Putamen (tissue), 1 donor: ENCODE measurements around the gene PLEKHA4.
"Not testable (repeated sequence)": the region's sequence is repeated elsewhere in the genome, so short reads cannot be mapped to it uniquely, and the experiment has no call there.

Source experiments
- DNase-seq: peaks from one replicate; pipeline ENCODE4 v3.0.0-alpha.2; 2016; ENCODE audit warnings: low spot score

The PLEKHA4 gene, protein sequence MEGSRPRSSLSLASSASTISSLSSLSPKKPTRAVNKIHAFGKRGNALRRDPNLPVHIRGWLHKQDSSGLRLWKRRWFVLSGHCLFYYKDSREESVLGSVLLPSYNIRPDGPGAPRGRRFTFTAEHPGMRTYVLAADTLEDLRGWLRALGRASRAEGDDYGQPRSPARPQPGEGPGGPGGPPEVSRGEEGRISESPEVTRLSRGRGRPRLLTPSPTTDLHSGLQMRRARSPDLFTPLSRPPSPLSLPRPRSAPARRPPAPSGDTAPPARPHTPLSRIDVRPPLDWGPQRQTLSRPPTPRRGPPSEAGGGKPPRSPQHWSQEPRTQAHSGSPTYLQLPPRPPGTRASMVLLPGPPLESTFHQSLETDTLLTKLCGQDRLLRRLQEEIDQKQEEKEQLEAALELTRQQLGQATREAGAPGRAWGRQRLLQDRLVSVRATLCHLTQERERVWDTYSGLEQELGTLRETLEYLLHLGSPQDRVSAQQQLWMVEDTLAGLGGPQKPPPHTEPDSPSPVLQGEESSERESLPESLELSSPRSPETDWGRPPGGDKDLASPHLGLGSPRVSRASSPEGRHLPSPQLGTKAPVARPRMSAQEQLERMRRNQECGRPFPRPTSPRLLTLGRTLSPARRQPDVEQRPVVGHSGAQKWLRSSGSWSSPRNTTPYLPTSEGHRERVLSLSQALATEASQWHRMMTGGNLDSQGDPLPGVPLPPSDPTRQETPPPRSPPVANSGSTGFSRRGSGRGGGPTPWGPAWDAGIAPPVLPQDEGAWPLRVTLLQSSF

DNA sequence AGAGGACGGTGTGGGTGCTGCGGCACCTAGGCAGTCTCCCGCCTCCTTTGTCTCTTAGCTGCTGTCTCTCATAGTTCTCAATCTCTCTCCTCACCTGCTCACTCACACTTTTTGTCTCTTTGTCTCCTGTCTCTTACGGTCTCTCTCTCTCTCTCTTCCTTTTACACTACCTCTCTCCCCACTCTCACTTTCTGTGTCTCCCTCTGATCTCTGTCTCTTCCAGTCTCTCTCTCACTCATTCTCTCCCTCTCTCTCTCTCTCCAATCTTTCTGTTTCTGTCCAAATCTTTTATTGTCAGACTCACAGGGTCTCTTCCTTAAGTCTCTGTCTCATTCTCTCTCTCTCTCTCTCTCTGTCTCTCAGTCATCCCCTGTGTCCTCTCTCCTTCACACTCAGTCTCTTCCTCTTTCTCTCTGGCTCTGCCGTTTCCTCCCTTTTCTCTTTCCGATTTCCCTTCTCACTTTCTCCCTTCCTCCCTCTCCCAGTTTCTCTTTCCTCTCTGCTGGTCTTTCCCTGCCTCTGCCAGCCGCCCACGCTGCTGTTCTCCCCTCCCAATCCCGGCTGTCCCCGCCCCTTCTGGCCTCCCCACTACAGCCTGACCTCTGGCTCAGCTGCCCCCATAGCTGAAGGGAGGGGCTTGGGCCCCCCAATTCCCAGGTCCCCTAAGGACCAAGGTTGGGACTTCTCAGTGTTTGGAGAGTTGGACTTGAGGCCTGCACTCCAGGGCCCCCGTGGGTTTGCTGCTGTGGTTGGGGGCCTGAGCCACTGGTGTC, at the start of gene PLEKHA4:
Gene PLEKHA4, minus strand, starts transcription at position 504 of the 773 bp plus-strand sequence. CDS start 997 bp downstream, outside the sequence.
- DNase-seq: no peak

DNA sequence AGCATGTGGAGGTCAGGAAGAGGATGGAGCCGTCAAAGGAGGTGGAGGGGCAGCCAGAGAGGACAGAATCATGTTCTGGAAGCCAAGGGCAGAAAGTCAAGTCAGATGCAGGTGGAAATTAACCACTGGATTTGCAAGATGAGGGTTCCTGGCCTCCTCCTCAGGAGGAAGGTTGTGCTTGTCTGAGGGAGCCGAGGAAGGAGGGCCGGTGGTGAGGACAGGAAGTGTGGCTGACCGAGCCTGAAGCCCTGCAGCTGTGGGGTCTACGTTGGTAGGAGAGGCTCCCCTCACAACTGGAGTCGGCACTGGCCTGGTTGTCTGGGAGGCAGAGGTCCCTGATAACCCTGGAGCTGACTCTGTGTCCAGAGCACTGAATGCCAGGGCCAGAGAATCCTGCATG, 49.7 kb upstream of the PLEKHA4 start:
- no peak for DNase-seq

DNA sequence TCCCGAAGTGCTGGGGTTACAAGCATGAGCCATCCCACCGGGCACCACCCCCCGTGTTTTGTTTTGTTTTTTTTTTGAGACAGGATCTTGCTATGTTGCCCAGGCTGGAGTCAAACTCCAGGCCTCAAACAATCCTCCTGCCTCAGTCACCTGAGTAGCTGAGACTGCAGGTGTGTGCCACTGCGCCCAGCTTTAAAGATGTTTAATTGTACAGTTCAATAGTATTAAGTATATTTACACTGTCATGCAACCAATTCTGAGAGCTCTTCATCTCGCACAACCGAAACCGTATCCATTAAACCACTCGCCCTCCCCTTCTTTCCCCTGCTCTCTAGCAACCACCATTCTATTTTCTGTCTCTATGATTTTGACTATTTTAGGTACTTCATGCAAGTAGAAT, 47.3 kb upstream of the PLEKHA4 start:
- no peak for DNase-seq

DNA sequence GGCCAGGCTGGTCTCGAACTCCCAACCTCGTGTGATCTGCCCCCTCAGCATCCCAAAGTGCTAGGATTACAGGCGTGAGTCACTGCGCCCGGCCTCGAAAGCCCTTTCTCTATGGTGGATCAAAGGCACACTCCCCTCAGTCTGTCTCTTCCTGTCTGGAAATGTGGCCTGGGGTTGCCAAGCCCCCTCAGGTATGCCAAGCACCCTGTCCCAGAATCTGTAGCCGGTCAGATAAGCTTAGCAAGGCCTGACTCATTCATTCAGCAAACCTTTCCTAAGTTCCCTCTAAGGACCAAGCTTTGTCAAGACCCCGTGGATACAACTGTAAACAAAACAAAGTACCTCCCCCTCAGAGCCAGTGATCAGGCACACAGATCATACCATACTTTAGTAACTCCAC, 45.8 kb upstream of the PLEKHA4 start:
- DNase-seq: no peak

DNA sequence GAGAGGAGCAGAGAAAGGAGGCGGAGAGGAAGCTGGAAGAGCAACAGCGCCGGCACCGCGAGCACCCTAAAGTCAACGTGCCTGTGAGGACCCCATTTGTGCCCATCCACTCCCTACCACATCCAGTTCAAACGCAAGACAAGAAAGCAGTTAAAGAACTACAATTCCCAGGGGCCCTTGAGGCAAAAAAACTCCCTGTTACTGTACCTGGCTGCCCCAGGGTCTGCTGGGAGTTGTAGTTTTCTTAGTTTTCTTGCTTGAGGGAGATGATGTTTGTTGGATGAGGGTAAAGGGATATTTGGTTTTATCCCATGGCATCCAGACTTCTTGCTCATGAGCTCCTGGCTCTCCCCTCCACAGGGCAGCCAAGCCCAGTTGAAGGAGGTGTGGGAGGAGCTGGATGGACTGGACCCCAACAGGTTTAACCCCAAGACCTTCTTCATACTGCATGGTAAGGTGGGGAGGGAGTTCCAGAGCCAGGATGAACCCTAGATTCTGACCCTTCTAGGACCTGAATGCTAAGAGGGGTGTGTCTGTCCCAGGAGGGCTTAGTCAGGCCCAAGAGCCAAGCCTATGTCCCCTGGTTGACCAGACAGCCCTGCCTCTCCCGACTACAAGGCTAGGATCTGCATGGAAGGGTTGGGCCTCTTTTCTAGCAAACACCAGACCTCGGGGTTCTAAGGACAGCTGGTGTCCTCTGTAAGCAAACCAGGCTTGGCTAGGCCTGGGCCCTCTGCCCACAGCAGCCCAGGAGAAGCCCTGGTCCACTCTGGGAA, 44.9 kb upstream of the PLEKHA4 start:
- DNase-seq: no peak

DNA sequence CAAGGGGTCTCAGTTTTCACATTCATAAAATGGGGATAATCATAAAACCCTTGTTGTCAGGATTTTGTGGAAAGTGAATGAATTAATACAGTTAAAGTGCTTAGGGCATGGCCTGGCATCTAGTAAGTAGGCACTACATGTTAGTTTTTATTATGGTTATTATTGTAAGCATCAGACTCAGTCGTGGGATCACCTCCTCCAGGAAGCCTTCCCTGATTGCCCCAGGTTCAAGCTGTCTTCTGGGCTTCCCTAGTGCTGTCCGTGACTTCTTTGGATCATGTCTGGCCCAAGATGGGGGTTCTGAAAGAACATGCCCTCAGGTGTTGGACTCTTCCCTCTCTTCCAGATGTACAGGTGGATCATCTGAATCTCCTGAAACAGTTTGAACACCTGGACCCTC, 42.4 kb upstream of the PLEKHA4 start:
- no peak for DNase-seq

DNA sequence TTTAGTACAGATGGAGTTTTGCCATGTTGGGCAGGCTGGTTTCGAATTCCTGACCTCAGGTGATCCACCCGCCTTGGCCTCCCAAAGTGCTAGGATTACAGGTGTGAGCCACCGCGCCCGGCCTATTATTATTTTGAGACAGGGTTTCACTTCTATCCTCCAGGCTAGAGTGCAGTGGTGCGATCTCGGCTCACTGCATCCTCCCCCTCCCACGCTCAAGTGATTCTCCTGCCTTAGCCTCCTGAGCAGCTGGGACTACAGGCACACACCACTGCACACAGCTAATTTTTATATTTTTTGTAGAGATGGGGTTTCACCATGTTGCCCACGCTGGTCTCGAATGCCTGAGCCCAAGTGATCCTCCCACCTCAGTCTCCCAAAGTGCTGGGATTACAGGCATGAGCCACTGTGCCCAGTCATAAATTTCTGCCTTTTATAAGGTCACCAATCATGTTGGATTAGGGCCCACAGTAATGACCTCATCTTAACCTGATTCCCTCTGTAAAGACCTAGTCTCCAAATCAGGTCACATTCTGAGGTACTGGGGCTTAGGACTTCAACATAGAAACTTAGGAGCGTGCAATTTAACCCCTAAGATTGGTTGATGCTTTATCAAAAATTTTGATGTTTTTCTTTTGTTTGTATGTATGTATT, 41.1 kb upstream of the PLEKHA4 start:
- not testable (repeated sequence) for DNase-seq

DNA sequence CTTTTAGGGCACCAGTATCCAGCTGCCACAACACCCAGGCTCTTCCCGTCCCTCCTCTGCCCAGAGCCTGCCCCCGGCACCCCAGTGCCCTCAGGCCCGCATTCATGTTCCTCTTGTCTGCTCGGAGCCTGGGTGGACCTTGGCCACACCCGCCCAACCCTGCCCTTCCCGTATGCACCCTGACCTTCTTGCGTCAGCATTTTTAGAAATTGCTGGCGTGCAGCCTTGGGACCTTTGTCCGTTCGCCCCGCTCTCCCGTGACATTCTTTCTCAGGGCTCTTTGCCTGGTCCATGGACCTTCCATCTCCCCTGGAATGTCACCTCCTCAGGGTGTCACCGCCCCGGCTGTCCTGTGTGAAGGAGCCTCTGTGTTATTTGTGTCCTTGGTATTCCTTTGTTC, 39.3 kb upstream of the PLEKHA4 start:
- no peak for DNase-seq

DNA sequence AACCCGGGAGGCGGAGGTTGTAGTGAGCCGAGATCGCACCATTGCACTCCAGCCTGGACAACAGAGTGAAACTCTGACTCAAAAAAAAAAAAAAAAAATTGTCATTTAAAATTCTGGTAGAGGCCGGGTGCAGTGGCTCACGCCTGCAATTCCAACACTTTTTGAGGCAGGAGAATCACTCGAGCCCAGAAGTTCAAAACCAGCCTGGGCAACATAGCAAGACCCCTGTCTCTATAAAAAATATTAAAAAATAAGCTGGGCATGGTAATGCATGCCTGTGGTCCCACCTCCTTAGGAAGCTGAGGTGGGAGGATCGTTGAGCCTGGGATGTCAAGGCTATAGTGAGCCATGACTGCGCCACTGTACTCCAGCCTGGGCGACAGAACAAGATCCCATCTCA, 37.9 kb upstream of the PLEKHA4 start:
- no peak for DNase-seq

DNA sequence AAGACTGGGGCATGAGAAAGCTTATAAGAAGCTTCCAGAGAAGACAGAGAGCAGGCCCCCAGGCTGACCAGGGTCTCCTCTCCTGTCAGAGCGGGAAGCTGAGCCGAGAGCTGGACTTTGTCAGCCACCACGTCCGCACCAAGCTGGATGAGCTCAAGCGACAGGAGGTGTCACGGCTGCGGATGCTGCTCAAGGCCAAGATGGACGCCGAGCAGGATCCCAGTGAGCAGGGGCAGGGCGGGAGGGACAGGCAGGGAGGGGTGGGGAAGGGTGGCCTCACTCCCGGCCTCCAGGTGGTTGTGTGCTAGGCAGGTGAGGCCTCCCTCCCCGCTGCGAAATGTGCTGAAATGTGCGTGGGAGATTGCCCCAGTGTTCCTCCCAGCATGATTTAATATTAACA, 37.2 kb upstream of the PLEKHA4 start:
- no peak for DNase-seq

DNA sequence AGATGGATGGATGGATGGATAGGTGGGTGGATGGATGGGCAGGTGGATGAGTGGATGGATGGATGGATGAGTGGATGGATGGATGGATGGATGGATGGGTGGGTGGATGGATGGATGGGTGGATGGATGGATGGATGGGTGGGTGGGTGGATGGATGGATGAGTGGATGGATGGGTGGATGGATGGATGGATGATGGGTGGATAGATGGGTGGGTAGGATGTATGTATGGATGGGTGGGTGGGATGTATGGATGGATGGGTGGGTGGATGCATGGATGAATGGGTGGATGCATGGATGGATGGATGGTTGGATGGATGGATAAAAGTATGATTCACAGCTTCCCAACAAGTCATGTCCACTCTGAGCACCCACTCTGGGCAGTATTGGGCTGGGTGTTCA, 35.4 kb upstream of the PLEKHA4 start:
- not testable (repeated sequence) for DNase-seq

DNA sequence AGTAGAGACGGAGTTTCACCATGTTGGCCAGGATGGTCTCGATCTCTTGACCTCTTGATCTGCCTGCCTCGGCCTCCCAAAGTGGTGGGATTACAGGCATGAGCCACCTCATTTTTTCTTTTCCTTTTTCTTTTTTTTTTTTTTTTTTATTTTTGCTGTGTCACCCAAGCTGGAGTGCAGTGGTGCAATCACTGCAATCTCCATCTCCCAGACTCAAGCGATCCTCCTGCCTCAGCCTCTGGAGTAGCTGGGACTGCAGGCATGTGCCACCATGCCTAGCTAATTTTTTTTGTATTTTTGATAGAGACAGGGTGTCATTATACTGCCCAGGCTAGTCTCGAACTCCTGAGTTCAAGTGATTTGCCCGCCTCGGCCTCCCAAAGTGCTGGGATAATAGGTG, 33.9 kb upstream of the PLEKHA4 start:
- DNase-seq: not testable (repeated sequence)

DNA sequence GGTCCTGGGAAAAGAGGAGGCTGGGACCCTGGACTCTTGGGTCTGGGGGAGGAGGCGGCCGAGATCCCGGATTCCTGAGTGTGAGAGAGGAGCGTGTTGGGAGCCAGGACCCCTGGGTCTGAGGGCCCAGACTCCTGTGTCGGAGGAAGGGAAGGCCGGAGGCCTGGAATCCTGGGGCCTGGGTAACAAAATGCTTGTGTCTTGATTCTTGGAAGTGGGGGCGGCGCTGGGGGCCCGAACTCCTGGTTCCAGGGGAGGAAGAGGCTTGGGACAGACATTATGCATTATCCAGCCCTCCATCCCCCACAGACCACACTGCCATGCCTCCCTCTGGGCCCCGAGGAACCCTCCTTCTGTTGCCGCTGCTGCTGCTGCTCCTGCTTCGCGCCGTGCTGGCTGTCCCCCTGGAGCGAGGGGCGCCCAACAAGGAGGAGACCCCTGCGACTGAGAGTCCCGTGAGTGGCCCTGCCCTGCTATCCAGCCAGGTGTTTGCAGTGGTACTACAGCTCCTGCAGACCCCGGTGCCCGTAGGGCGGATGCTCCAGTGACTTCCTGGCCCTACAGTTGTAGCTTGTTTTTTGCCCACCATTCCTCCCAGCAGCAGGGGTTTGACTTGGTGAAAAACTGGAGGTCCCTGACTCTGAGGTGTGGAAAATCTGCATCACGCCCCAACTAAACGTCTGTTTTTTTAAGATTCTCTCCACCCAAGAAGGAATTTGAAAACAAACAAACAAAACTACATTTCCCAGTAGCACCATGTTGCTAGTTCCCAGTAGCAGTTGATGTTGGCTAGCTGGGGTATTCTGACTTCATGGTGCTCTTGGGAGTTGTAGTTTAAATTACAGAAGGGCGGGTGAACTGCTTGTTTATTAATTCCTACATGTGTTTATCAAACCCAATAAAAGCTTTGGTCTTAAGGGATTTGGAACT, 32.3 kb upstream of the PLEKHA4 start:
- no peak for DNase-seq

DNA sequence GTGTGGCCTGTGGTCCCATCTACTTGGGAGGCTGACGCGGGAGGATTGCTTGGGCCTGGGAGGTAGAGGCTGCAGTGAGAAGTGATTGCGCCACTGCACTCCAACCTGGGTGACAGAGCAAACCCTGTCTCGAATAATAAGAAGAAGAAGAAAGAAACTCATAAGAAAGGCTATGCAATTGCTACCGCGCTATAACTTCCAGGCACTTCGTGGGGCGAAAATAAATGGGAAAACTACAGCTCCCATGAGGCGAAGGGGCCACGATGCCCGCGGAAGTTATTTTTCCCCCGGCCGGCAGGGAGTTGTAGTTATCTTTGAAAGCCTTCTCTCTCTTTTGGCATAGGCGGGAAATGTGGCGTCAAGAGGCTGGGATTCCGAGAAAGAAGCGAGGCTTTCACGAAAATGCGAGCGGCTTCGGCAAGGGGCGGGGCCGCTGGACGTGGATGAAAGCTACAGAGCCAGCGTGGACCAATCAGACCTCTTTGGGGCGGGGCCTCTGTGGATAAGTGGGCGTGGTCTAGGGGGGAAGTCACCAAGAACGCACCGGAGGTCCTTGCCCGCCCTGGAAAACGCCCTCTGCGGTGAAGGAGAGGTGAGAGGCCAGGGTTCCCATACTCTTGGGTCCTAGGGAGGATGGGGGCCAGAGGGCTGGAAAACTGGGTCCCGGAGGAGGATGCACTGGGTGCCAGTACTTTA, 31.5 kb upstream of the PLEKHA4 start, which contains the start of gene NUCB1:
Gene NUCB1, plus strand, starts transcription at position 532 of the 696 bp plus-strand sequence. CDS start 485 bp downstream, outside the sequence.
- peak; percentile 99 for DNase-seq

DNA sequence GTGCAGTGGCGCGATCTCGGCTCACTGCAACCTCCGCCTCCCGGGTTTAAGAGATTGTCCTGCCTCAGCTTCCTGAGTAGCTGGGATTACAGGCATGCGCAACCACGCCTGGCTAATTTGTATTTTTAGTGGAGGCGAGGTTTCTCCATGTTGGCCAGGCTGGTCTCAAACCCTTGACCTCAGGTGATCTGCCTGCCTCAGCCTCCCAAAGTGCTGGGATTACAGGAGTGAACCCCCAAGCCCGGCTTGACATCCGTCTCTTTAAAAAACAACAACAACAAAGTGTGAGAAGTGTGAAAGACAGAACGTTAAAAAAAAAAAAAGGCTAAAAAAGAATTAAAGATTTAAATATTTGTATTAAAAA, 31.0 kb upstream of the PLEKHA4 start:
- DNase-seq: not testable (repeated sequence)

DNA sequence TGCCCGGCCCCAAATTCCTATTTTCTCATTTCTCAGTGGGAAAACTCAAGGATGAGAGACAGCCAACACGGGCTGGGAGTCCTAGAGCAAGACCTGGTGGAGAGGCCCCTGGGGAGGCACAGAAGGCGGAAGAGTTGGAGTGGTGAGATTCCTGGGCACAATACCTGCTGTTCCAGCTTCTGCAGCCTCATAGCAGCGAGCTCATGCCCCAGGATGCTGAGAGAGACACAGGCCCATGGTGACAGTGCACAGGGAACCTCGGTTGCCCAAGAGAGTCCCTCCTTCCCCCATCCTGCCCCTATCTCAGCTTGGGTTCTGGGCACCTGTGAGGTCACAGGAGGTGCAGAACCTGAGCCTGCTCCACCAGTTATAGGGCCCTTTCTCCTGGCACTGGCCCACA, 28.8 kb upstream of the PLEKHA4 start:
- no peak for DNase-seq

DNA sequence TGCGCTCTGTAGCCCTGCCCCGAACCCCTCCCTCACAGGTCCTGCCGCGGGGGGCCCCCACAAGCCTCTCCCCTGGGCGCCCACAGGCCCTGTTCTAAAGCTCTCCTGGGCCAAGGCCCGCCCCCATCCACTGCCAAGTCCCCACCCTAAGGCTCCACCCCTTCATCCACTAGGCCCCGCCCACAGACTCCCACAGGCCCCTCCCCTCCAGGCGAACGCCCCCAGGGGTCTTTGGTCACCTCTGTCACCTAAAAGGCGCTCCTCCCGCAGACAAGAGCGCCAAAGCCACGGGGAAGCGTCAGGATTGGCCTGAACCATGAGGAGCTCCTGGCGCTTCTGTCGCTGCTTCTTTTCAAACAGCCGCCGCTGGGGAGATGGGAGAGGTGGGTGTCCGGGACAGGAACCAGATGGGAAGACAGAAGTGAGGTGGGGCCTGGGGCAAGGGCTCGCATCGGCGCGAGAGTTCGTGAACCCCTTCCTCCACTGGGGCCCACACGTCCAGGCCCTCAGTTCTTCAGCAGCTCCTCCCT, 27.8 kb upstream of the PLEKHA4 start:
- no peak for DNase-seq

DNA sequence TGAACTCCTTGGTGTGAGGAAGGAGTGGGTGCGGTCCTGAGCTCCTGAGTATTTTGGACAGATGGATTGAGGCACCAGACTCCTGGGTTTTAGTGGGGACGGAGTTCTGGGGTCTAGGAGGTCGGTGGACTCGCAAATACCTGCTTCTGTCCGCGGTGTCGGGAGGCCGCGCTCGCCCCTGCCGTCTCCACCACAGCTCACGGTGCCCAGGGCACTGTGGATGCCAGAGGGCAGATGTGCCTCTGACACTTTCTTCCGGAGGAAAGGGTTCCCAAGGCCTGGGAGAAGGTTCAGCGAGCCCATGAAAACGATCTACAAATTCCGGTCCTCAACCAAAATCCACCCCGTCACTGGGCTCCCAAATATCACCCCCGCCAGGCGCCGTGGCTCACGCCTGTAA, 26.8 kb upstream of the PLEKHA4 start:
- DNase-seq: no peak

DNA sequence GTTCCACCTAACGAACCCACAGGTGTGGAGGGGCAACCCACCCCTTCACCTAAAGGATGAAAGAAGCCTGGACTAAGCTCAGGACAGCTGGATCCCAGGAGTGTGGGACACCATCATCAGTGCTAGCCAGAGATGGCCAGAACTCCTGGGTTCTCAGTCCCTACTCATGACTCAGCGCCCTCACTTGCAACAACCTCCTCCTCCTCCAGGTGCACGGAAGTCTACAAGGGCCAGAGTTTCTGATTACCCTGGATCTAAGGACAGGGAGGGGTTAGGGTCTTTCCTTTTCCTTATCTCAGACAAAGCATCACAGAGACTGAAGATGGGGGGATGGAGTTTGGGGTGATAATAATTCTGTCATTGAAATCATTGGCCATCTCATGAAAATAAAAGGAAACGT, 22.1 kb upstream of the PLEKHA4 start:
- no peak for DNase-seq
